Nephron (organoid): ENCODE data around the gene DOCK2.

ENCODE experiments used
- H3K27ac Mint-ChIP-seq, 3 experiments: 2 replicates each; pipeline ENCODE4 v1.8.0; 2020; ENCODE audit warnings: mixed read lengths in 3 of 3, mild to moderate bottlenecking in 2 of 3, moderate library complexity in 1 of 3
- H3K27me3 Mint-ChIP-seq: 2 replicates; pipeline ENCODE4 v1.8.0; 2021; ENCODE audit warnings: low read depth, mild to moderate bottlenecking, moderate library complexity, mixed read lengths
- H3K36me3 Mint-ChIP-seq: 2 replicates; pipeline ENCODE4 v1.8.0; 2020; ENCODE audit warnings: low read depth, mixed read lengths
- H3K4me1 Mint-ChIP-seq: 2 replicates; pipeline ENCODE4 v1.8.0; 2020; ENCODE audit warnings: mixed read lengths
- H3K4me3 Mint-ChIP-seq, 3 experiments: 2 replicates each; pipeline ENCODE4 v1.8.0; 2020; ENCODE audit warnings: mild to moderate bottlenecking in 3 of 3, mixed read lengths in 3 of 3, moderate library complexity in 2 of 3
- H3K9me3 Mint-ChIP-seq: 2 replicates; pipeline ENCODE4 v1.8.0; 2020; ENCODE audit warnings: mixed read lengths
- TF ChIP-seq, protein P1 (sequence below), 3 experiments: fragments of 200-600 bp; sonication (generic); IDR thresholded peaks; one replicate each; pipeline ENCODE4 v1.5.0; 2021; ENCODE audit warnings: antibody characterized with exemption in 3 of 3; ENCODE audit not compliant: unreplicated experiment in 3 of 3

DOCK2 gene

DNA sequence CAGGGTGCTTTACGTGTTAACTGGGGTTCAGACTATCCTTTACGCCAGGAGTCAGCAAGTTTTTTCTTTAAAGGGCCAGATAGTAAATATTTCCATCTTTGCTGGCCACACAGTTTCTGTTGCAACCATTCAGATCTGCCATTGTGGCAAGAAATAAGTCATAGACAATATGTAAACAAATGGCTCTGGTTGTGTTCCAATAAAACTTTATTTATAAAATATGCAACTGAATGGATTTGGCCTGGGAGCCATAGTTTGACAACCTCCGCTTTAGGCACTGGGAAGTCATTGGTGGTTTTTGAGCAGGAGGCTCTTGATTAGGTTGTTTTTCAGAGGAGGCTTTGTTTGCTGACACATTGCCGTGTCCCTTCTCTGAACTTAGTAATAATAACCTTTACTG lies 252.5 kb downstream of the DOCK2 start:
- no peaks in the 10 kb centered on the region for H3K36me3 Mint-ChIP-seq
- no peaks in the 10 kb centered on the region for H3K9me3 Mint-ChIP-seq
- H3K4me3 Mint-ChIP-seq, result no peak overlapping the region
- no peaks in the 10 kb centered on the region for H3K4me1 Mint-ChIP-seq
- TF ChIP-seq, protein P1, sequence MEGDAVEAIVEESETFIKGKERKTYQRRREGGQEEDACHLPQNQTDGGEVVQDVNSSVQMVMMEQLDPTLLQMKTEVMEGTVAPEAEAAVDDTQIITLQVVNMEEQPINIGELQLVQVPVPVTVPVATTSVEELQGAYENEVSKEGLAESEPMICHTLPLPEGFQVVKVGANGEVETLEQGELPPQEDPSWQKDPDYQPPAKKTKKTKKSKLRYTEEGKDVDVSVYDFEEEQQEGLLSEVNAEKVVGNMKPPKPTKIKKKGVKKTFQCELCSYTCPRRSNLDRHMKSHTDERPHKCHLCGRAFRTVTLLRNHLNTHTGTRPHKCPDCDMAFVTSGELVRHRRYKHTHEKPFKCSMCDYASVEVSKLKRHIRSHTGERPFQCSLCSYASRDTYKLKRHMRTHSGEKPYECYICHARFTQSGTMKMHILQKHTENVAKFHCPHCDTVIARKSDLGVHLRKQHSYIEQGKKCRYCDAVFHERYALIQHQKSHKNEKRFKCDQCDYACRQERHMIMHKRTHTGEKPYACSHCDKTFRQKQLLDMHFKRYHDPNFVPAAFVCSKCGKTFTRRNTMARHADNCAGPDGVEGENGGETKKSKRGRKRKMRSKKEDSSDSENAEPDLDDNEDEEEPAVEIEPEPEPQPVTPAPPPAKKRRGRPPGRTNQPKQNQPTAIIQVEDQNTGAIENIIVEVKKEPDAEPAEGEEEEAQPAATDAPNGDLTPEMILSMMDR (IDR thresholded peaks at IDR 0.05; ENCODE audit: unreplicated experiment in 3 of 3), result no peak
- peaks cover 16% of the 10 kb centered on the region for H3K27me3 Mint-ChIP-seq
- no peak overlapping the region for H3K27ac Mint-ChIP-seq

DNA sequence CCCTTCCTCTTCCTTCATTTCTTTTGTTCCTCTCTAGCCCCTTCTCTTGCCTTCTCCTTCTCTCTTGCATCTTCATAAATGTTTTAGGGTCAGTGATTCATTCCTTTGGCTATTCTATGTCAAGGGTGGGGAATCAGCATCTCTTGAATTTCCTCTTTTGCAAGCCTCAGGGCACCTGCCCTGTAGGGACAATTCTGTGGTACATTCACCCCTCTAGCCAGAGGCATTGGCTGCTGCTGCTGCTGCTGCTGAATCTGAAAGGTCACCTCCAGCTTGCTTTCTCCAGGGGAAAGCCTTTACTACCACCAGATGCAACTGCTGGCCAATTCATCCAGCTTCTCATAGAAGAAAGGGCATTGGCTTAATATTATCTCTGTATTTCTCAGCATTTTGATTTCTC lies 255.9 kb downstream of the DOCK2 start:
- Mint-ChIP-seq H3K36me3 (no peaks in the 10 kb centered on the region), H3K27ac (no peak overlapping the region), H3K4me1 (no peaks in the 10 kb centered on the region), H3K27me3 (peaks cover 6% of the 10 kb centered on the region), H3K9me3 (no peaks in the 10 kb centered on the region), H3K4me3 (no peak overlapping the region)
- TF ChIP-seq, protein P1 (IDR thresholded peaks at IDR 0.05; ENCODE audit: unreplicated experiment in 3 of 3), result no peak

DNA sequence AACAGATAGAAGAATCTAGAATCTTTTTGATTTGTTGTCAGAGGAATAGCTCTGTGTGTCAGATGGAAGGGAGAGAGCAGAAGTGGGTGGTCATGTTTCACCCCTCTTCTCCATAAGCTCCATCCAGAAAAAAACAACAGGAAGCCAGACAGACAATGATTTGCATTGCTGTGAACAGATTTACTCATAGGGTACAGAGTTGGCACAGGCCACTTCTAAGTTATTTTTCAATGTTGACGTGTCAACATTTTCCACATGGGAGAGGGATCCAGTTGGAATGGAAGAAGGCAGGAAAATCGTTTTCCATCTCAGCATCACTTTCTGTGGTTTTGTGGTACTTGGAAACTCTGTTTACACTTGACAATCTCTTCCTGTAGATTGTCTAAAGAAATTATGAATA lies 256.5 kb downstream of the DOCK2 start:
- no peak overlapping the region for H3K4me3 Mint-ChIP-seq
- no peaks in the 10 kb centered on the region for H3K4me1 Mint-ChIP-seq

DNA sequence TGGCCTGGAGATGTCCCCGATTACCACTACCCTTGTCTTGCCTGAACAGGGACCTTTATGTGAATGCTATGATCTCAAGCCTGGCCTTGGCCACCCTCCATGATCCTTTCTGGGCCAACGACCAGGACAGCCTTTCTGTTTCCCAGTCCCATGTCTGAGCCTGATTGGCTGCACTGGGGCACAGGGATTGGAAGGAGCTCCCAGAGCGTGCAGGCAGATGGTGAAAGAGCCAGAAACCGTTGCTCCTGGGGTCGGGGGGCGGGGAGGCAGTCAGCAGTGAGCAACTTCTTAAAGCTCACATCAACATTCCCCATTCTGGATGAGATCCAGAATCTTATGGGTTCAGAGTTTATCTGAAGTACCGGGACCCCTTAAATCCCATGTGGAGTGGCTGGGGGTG lies 258.9 kb downstream of the DOCK2 start:
- H3K4me1 Mint-ChIP-seq, result no peaks in the 10 kb centered on the region
- no peaks in the 10 kb centered on the region for H3K36me3 Mint-ChIP-seq
- H3K4me3 Mint-ChIP-seq, result no peak overlapping the region
- peaks cover 6% of the 10 kb centered on the region for H3K27me3 Mint-ChIP-seq
- TF ChIP-seq, protein P1 (IDR thresholded peaks at IDR 0.05; ENCODE audit: unreplicated experiment in 3 of 3), result no peak
- no peak overlapping the region for H3K27ac Mint-ChIP-seq
- no peaks in the 10 kb centered on the region for H3K9me3 Mint-ChIP-seq

More for the DNA sequence above, 256.5 kb downstream of the DOCK2 start:
- no peak overlapping the region for H3K27ac Mint-ChIP-seq
- TF ChIP-seq, protein P1 (IDR thresholded peaks at IDR 0.05; ENCODE audit: unreplicated experiment in 3 of 3), result no peak
- H3K27me3 Mint-ChIP-seq, result peaks cover 6% of the 10 kb centered on the region
- no peaks in the 10 kb centered on the region for H3K9me3 Mint-ChIP-seq
- no peaks in the 10 kb centered on the region for H3K36me3 Mint-ChIP-seq

DNA sequence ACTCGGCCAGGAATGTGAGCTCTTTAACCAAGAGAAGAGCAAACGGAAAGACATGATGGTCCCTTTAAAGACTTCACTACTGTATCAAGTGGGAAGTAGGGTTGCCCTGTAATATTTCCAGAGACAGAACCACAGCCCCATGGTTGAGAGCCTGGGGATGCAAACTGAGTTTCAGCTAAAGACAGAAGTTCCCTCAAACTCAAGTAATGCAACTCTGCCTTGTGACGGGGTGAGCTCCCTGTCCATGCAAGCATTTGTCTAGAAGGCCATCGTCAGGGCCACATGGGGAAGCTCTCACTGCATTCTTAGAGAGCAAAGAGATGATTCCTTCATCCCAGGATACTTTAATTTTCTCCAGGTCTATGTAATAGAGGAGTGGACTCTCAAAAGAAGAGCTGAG lies 260.4 kb downstream of the DOCK2 start:
- Mint-ChIP-seq H3K9me3 (no peaks in the 10 kb centered on the region), H3K27ac (no peak overlapping the region)
- TF ChIP-seq, protein P1 (IDR thresholded peaks at IDR 0.05; ENCODE audit: unreplicated experiment in 3 of 3), result no peak

DNA sequence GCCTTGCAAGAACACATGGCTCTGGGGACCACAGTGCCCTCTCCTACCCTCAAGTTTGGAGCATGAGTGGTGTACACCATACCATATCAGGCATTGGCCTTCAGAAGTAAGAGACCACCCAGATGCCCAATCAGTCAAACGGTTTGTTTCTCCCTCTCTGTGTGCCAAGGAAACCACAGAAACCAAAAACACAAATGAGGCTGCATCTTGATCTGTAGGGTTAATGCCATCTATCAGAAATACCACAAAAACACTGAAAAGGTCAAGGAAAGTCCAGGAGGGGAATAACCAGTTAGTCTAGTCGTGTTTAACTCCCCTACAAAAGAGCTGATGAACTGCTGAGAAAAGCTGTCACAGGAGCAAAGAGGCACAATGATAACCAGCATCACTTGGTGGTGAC lies 264.8 kb downstream of the DOCK2 start:
- Mint-ChIP-seq H3K4me1 (peaks cover 5% of the 10 kb centered on the region), H3K9me3 (no peaks in the 10 kb centered on the region), H3K36me3 (no peaks in the 10 kb centered on the region), H3K27ac (no peak overlapping the region), H3K27me3 (peaks cover 6% of the 10 kb centered on the region), H3K4me3 (no peak overlapping the region)
- TF ChIP-seq, protein P1 (IDR thresholded peaks at IDR 0.05; ENCODE audit: unreplicated experiment in 3 of 3), result no peak

More for the DNA sequence above, 260.4 kb downstream of the DOCK2 start:
- no peaks in the 10 kb centered on the region for H3K36me3 Mint-ChIP-seq
- H3K27me3 Mint-ChIP-seq, result peaks cover 6% of the 10 kb centered on the region
- H3K4me3 Mint-ChIP-seq, result no peak overlapping the region
- no peaks in the 10 kb centered on the region for H3K4me1 Mint-ChIP-seq
